ENCODE measurements around the gene SHMT1.
A peak's percentile ranks its signal among the peaks of the same experiment; 100 is the strongest.
"Not testable (repeated sequence)": the region's sequence is repeated elsewhere in the genome, so short reads cannot be mapped to it uniquely, and the experiment has no call there.

SHMT1 gene

GRCh38 chr17:18370761-18371160 is 7.4 kb upstream of the SHMT1 start:
- Histone ChIP-seq H3K9me3 (ENCODE audit: low read length) (no peaks in the 10 kb centered on the region), H2AFZ (ENCODE audit: low read depth, low read length) (no peak overlapping the region), H3K4me1 (ENCODE audit: insufficient read depth, low read length) (no peaks in the 10 kb centered on the region), H3K4me3 (ENCODE audit: low read length) (no peak overlapping the region), H3K27me3 (ENCODE audit: insufficient read depth, low read length) (peaks cover 2% of the 10 kb centered on the region), H3K36me3 (ENCODE audit: insufficient read depth, low read length) (no peaks in the 10 kb centered on the region)

GRCh38 chr17:18368946-18369345 is 5.6 kb upstream of the SHMT1 start:
- H3K36me3 ChIP-seq (ENCODE audit: insufficient read depth, low read length): no peaks in the 10 kb centered on the region
- no peak overlapping the region for H2AFZ ChIP-seq (ENCODE audit: low read depth, low read length)
- no peaks in the 10 kb centered on the region for H3K4me1 ChIP-seq (ENCODE audit: insufficient read depth, low read length)
- H3K9me3 ChIP-seq (ENCODE audit: low read length): no peaks in the 10 kb centered on the region
- H3K4me3 ChIP-seq (ENCODE audit: low read length): no peak overlapping the region
- peaks cover 2% of the 10 kb centered on the region for H3K27me3 ChIP-seq (ENCODE audit: insufficient read depth, low read length)

DNA sequence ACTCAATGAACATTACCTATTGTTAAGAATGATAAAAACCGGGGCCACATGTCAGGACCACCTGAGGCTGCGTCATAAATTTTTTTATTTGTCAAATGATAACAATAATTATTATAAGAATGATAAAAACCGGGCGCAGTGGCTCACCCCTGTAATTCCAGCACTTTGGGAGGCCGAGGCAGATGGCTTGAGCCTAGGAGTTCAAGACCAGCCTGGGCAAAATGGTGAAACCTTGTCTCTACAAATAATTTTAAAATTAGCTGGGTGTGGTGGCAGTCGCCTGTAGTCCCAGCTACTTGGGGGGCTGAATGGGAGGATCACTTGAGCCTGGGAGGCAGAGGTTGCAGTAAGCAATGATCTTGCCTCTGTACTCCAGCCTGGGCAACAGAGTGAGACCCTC is 816 bp upstream of the SHMT1 start:
- peak overlapping the region; percentile 74 for H3K4me3 ChIP-seq (ENCODE audit: low read length)
- no peaks in the 10 kb centered on the region for H3K27me3 ChIP-seq (ENCODE audit: insufficient read depth, low read length)
- no peaks in the 10 kb centered on the region for H3K36me3 ChIP-seq (ENCODE audit: insufficient read depth, low read length)
- no peaks in the 10 kb centered on the region for H3K9me3 ChIP-seq (ENCODE audit: low read length)
- no peak overlapping the region for H2AFZ ChIP-seq (ENCODE audit: low read depth, low read length)
- H3K4me1 ChIP-seq (ENCODE audit: insufficient read depth, low read length): peaks cover 5% of the 10 kb centered on the region

- H3K4me3 ChIP-seq (ENCODE audit: low read length): peak overlapping the region; percentile 74
- no peaks in the 10 kb centered on the region for H3K9me3 ChIP-seq (ENCODE audit: low read length)
- H2AFZ ChIP-seq (ENCODE audit: low read depth, low read length): peak overlapping the region; percentile 48
- H3K36me3 ChIP-seq (ENCODE audit: insufficient read depth, low read length): no peaks in the 10 kb centered on the region
- H3K4me1 ChIP-seq (ENCODE audit: insufficient read depth, low read length): peaks cover 5% of the 10 kb centered on the region
- no peaks in the 10 kb centered on the region for H3K27me3 ChIP-seq (ENCODE audit: insufficient read depth, low read length)
Measured at GRCh38 chr17:18362698-18363100, 651 bp downstream of the SHMT1 start.

- Histone ChIP-seq H3K4me1 (ENCODE audit: insufficient read depth, low read length) (peaks cover 5% of the 10 kb centered on the region), H3K27me3 (ENCODE audit: insufficient read depth, low read length) (no peaks in the 10 kb centered on the region), H2AFZ (ENCODE audit: low read depth, low read length) (no peak overlapping the region), H3K36me3 (ENCODE audit: insufficient read depth, low read length) (no peaks in the 10 kb centered on the region), H3K9me3 (ENCODE audit: low read length) (no peaks in the 10 kb centered on the region), H3K4me3 (ENCODE audit: low read length) (peak overlapping the region; percentile 74)
Measured at GRCh38 chr17:18361837-18362697, 1.3 kb downstream of the SHMT1 start.

- H3K4me1 ChIP-seq (ENCODE audit: insufficient read depth, low read length): peaks cover 5% of the 10 kb centered on the region
- H3K9me3 ChIP-seq (ENCODE audit: low read length): no peaks in the 10 kb centered on the region
- no peak overlapping the region for H2AFZ ChIP-seq (ENCODE audit: low read depth, low read length)
- no peaks in the 10 kb centered on the region for H3K27me3 ChIP-seq (ENCODE audit: insufficient read depth, low read length)
- peaks cover 3% of the 10 kb centered on the region for H3K36me3 ChIP-seq (ENCODE audit: insufficient read depth, low read length)
- H3K4me3 ChIP-seq (ENCODE audit: low read length): no peak overlapping the region
Measured at GRCh38 chr17:18360518-18360917, 2.8 kb downstream of the SHMT1 start.

DNA sequence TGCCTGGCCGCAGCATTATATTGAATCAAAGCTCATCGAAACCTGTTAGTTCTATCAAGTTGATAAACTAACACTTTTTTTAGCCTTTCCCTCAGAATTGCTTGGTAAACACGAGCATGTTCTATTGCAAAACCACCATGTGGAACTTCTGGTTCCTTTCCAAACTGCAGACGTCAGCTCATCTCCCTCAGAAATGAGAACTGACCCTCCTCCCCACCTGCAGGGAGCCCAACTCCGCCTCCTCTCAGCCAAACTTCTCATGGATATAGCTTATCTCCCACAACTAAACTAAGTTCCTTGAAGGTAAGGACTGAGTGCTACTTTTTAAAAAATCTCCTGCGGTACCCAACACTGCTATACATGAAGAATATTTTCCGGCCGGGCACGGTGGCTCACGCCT is 6.7 kb downstream of the SHMT1 start:
- H2AFZ ChIP-seq (ENCODE audit: low read depth, low read length): no peak overlapping the region
- no peaks in the 10 kb centered on the region for H3K27me3 ChIP-seq (ENCODE audit: insufficient read depth, low read length)
- H3K36me3 ChIP-seq (ENCODE audit: insufficient read depth, low read length): peaks cover 19% of the 10 kb centered on the region
- H3K4me1 ChIP-seq (ENCODE audit: insufficient read depth, low read length): no peaks in the 10 kb centered on the region
- no peaks in the 10 kb centered on the region for H3K9me3 ChIP-seq (ENCODE audit: low read length)
- H3K4me3 ChIP-seq (ENCODE audit: low read length): no peak overlapping the region

DNA sequence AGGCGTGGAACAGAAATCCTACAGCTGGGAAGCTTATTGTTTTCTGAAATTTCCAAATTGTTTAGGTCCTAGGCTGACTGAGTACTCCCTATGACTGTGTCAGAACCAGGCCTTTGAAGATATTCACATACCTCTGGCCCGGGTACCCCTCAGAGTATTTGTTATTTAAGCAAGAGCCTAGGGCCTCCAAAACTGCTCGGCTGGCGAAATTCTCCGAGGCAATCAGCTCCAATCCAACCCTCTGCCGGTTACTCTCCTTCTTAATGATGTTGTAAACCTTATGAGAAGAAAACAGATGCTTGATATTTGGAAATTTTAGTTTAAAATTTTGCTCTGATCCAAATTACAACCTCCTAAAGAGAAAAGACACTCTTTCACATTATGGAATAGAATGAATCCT is 9.8 kb downstream of the SHMT1 start:
- H3K4me3 ChIP-seq (ENCODE audit: low read length): no peak overlapping the region
- H2AFZ ChIP-seq (ENCODE audit: low read depth, low read length): no peak overlapping the region
- no peaks in the 10 kb centered on the region for H3K9me3 ChIP-seq (ENCODE audit: low read length)
- H3K36me3 ChIP-seq (ENCODE audit: insufficient read depth, low read length): peaks cover 23% of the 10 kb centered on the region
- no peaks in the 10 kb centered on the region for H3K27me3 ChIP-seq (ENCODE audit: insufficient read depth, low read length)
- H3K4me1 ChIP-seq (ENCODE audit: insufficient read depth, low read length): no peaks in the 10 kb centered on the region

GRCh38 chr17:18344021-18344420 is 19.3 kb downstream of the SHMT1 start:
- Histone ChIP-seq H2AFZ (ENCODE audit: low read depth, low read length) (no peak overlapping the region), H3K9me3 (ENCODE audit: low read length) (peaks cover 14% of the 10 kb centered on the region), H3K4me1 (ENCODE audit: insufficient read depth, low read length) (no peaks in the 10 kb centered on the region), H3K4me3 (ENCODE audit: low read length) (no peak overlapping the region), H3K27me3 (ENCODE audit: insufficient read depth, low read length) (no peaks in the 10 kb centered on the region), H3K36me3 (ENCODE audit: insufficient read depth, low read length) (peaks cover 62% of the 10 kb centered on the region)

GRCh38 chr17:18339933-18340332 is 23.4 kb downstream of the SHMT1 start:
- peaks cover 56% of the 10 kb centered on the region for H3K36me3 ChIP-seq (ENCODE audit: insufficient read depth, low read length)
- H3K9me3 ChIP-seq (ENCODE audit: low read length): peaks cover 15% of the 10 kb centered on the region
- no peak overlapping the region for H2AFZ ChIP-seq (ENCODE audit: low read depth, low read length)
- H3K4me1 ChIP-seq (ENCODE audit: insufficient read depth, low read length): no peaks in the 10 kb centered on the region
- H3K4me3 ChIP-seq (ENCODE audit: low read length): no peak overlapping the region
- H3K27me3 ChIP-seq (ENCODE audit: insufficient read depth, low read length): no peaks in the 10 kb centered on the region

DNA sequence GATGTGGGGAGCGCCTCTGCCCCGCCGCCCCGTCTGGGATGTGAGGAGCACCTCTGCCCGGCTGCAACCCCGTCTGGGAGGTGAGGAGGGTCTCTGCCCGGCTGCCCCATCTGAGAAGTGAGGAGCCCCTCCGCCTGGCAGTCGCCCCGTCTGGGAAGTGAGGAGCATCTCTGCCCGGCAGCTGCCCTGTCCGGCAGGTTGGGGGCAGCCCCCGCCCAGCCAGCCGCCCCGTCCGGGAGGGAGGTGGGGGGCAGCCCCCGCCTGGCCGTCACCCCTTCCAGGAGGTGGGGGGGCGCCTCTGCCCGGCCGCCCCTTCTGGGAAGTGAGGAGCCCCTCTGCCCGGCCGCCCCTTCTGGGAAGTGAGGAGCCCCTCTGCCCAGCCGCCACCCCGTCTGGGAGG is 25.2 kb downstream of the SHMT1 start:
- not testable (repeated sequence) for H3K27me3 ChIP-seq (ENCODE audit: insufficient read depth, low read length); H2AFZ ChIP-seq (ENCODE audit: low read depth, low read length); H3K4me3 ChIP-seq (ENCODE audit: low read length); H3K4me1 ChIP-seq (ENCODE audit: insufficient read depth, low read length)
- peaks cover 58% of the 10 kb centered on the region for H3K36me3 ChIP-seq (ENCODE audit: insufficient read depth, low read length)
- H3K9me3 ChIP-seq (ENCODE audit: low read length): peaks cover 15% of the 10 kb centered on the region

- Histone ChIP-seq H2AFZ (ENCODE audit: low read depth, low read length) (no peak overlapping the region), H3K27me3 (ENCODE audit: insufficient read depth, low read length) (no peaks in the 10 kb centered on the region), H3K9me3 (ENCODE audit: low read length) (no peaks in the 10 kb centered on the region), H3K36me3 (ENCODE audit: insufficient read depth, low read length) (peaks cover 59% of the 10 kb centered on the region), H3K4me1 (ENCODE audit: insufficient read depth, low read length) (no peaks in the 10 kb centered on the region), H3K4me3 (ENCODE audit: low read length) (no peak overlapping the region)
Measured at GRCh38 chr17:18332909-18333489, 30.4 kb downstream of the SHMT1 start.

GRCh38 chr17:18331879-18332278 is 31.5 kb downstream of the SHMT1 start:
- H3K9me3 ChIP-seq (ENCODE audit: low read length): no peaks in the 10 kb centered on the region
- no peak overlapping the region for H3K4me3 ChIP-seq (ENCODE audit: low read length)
- no peak overlapping the region for H2AFZ ChIP-seq (ENCODE audit: low read depth, low read length)
- H3K4me1 ChIP-seq (ENCODE audit: insufficient read depth, low read length): no peaks in the 10 kb centered on the region
- H3K36me3 ChIP-seq (ENCODE audit: insufficient read depth, low read length): peaks cover 58% of the 10 kb centered on the region
- H3K27me3 ChIP-seq (ENCODE audit: insufficient read depth, low read length): no peaks in the 10 kb centered on the region
